Ishikawa (cell line): Measurements from ENCODE around the gene TTC3.

ENCODE experiments used
- CREB1 ChIP-seq: IDR thresholded peaks from 2 replicates; pipeline ENCODE4 v1.6.1; 2012; ENCODE audit warnings: low read depth
- EP300 ChIP-seq: IDR thresholded peaks from 2 replicates; pipeline ENCODE4 v1.6.1; 2012; ENCODE audit warnings: borderline replicate concordance
- RAD21 ChIP-seq: IDR thresholded peaks from 2 replicates; pipeline ENCODE4 v1.6.1; 2012; ENCODE audit warnings: low read depth
- TAF1 ChIP-seq: IDR thresholded peaks from 2 replicates; pipeline ENCODE4 v1.6.1; 2012; ENCODE audit warnings: low read depth, mild to moderate bottlenecking
- TF ChIP-seq, protein P1 (sequence below): IDR thresholded peaks from 2 replicates; pipeline ENCODE4 v1.6.1; 2012

DNA sequence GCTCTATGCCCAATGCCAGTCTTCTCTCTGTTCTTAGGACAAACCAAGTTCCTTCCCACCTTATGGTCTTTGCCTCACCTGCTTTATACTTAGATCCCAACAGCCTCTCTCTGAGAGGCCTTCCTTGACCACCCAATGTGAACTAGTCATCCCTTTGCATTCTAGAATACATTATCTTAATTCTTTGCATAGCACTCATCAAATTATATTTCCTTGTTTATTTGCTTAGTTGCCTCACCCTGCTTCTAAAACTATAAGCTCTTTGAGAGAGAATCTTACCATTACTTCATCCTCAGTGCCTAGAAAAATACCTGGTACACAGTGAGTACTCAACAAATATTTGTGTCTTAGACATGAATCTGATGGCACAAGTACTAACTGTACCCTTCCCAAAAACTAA, 8.2 kb upstream of the TTC3 start:
- TF ChIP-seq TAF1: no peak
- TF ChIP-seq CREB1: no peak
- TF ChIP-seq, protein P1, sequence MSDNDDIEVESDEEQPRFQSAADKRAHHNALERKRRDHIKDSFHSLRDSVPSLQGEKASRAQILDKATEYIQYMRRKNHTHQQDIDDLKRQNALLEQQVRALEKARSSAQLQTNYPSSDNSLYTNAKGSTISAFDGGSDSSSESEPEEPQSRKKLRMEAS: no peak
- no peak for TF ChIP-seq EP300
- no peak for TF ChIP-seq RAD21
